HL-60 (cell line): ENCODE data around the gene DIAPH2.

Experiments
- CTCF ChIP-seq: IDR thresholded peaks from one replicate; pipeline ENCODE4 v1.5.1; 2011; ENCODE audit warnings: low read length, control low read depth, inconsistent platforms; ENCODE audit not compliant: insufficient read depth
- GABPA ChIP-seq: IDR thresholded peaks from 2 replicates; pipeline ENCODE4 v1.6.1; 2012; ENCODE audit warnings: low read depth
- REST ChIP-seq: IDR thresholded peaks from 2 replicates; pipeline ENCODE4 v1.6.1; 2012; ENCODE audit warnings: low read depth; ENCODE audit not compliant: insufficient replicate concordance

- no peak for TF ChIP-seq CTCF
- no peak for TF ChIP-seq REST
- TF ChIP-seq GABPA = no peak
These were observed 845.0 kb downstream of the DIAPH2 start for GRCh38 chrX:97529536-97530200.
